SU-DHL-6 (cell line): ENCODE measurements around the gene FBXL13.

Experiments
- H2AFZ ChIP-seq: fragments of 200-600 bp; sonication (generic); 2 replicates; pipeline ENCODE4 v1.6.1; 2014; ENCODE audit warnings: low read depth, mild to moderate bottlenecking, moderate library complexity, mixed read lengths, antibody characterized with exemption, low read length; ENCODE audit not compliant: severe bottlenecking
- H3F3A ChIP-seq: fragments of 200-600 bp; shearing (Covaris generic); 2 replicates; pipeline ENCODE4 v1.6.0; 2016; ENCODE audit warnings: antibody characterized with exemption, mild to moderate bottlenecking; ENCODE audit not compliant: insufficient read depth
- H3K27ac ChIP-seq: fragments of 200-600 bp; sonication (generic); 2 replicates; pipeline ENCODE4 v1.5.1; 2016; ENCODE audit warnings: low read depth, mild to moderate bottlenecking, low read length, moderate library complexity, mixed read lengths
- H3K27me3 ChIP-seq: fragments of 200-600 bp; sonication (generic), shearing (Covaris generic); 2 replicates; pipeline ENCODE4 v1.6.0; 2014; ENCODE audit warnings: mild to moderate bottlenecking, low read length
- H3K36me3 ChIP-seq: fragments of 200-600 bp; sonication (generic); 2 replicates; pipeline ENCODE4 v1.6.1; 2014; ENCODE audit warnings: mild to moderate bottlenecking, low read length, mixed read lengths
- H3K4me2 ChIP-seq: fragments of 300-600, 200-600 bp; shearing (Covaris generic), sonication (generic); 2 replicates; pipeline ENCODE4 v1.6.0; 2014; ENCODE audit warnings: low read length, low read depth, mild to moderate bottlenecking; ENCODE audit not compliant: poor library complexity, severe bottlenecking
- H3K4me3 ChIP-seq: fragments of 200-600 bp; sonication (generic); 2 replicates; pipeline ENCODE4 v1.5.1; 2014; ENCODE audit warnings: antibody characterized with exemption, low read length, mild to moderate bottlenecking, mixed read lengths; ENCODE audit not compliant: insufficient read depth, poor library complexity, severe bottlenecking
- H3K79me2 ChIP-seq: fragments of 200-600 bp; sonication (generic); 2 replicates; pipeline ENCODE4 v1.6.1; 2014; ENCODE audit warnings: mild to moderate bottlenecking, low read length, moderate library complexity; ENCODE audit not compliant: insufficient read depth
- H3K9ac ChIP-seq: fragments of 200-600 bp; sonication (generic); 2 replicates; pipeline ENCODE4 v1.7.0; 2014; ENCODE audit warnings: mild to moderate bottlenecking, low read length
- H3K9me2 ChIP-seq: fragments of 200-600 bp; sonication (generic); replicated peaks from 2 replicates; pipeline ENCODE4 v1.6.1; 2014; ENCODE audit warnings: low read length; ENCODE audit not compliant: insufficient read depth
- H3K9me3 ChIP-seq: fragments of 200-600 bp; sonication (generic); 2 replicates; pipeline ENCODE4 v1.6.1; 2014; ENCODE audit warnings: low read length, mixed read lengths; ENCODE audit not compliant: insufficient read depth
- H4K20me1 ChIP-seq: fragments of 200-600 bp; sonication (generic); 2 replicates; pipeline ENCODE4 v1.6.1; 2014; ENCODE audit warnings: low read depth, mild to moderate bottlenecking, antibody characterized with exemption, low read length, moderate library complexity, mixed read lengths
- CTCF ChIP-seq: fragments of 200-600 bp; sonication (generic); IDR thresholded peaks from one replicate; pipeline ENCODE4 v1.5.1; 2017; ENCODE audit warnings: antibody characterized with exemption, mild to moderate bottlenecking, low read length, moderate library complexity; ENCODE audit not compliant: insufficient read depth, poor library complexity, severe bottlenecking
- EZH2phosphoT487 ChIP-seq: fragments of 200-600 bp; sonication (generic), shearing (Covaris generic); conservative IDR thresholded peaks from 2 replicates; pipeline ENCODE4 v1.6.1; 2018; ENCODE audit warnings: mild to moderate bottlenecking, antibody characterized with exemption, low read length, moderate library complexity, mixed read lengths

Gene FBXL13

GRCh38 chr7:103068414-103069403 is 5.9 kb downstream of the FBXL13 start:
- no peak overlapping the region for H3K4me2 ChIP-seq
- no peak overlapping the region for H2AFZ ChIP-seq
- H3K27ac ChIP-seq = no peak overlapping the region
- H3K79me2 ChIP-seq = no peaks in the 10 kb centered on the region
- no peak overlapping the region for H3K9ac ChIP-seq
- no peaks in the 10 kb centered on the region for H3K9me2 ChIP-seq
- TF ChIP-seq CTCF (no peak), EZH2phosphoT487 (no peak)
- H3K36me3 ChIP-seq = no peaks in the 10 kb centered on the region
- H3K27me3 ChIP-seq = no peaks in the 10 kb centered on the region
- no peak overlapping the region for H3K4me3 ChIP-seq
- H3F3A ChIP-seq = no peaks in the 10 kb centered on the region
- no peaks in the 10 kb centered on the region for H3K9me3 ChIP-seq
- no peaks in the 10 kb centered on the region for H4K20me1 ChIP-seq

GRCh38 chr7:103065667-103066066 is 8.9 kb downstream of the FBXL13 start:
- TF ChIP-seq EZH2phosphoT487 = no peak
- TF ChIP-seq CTCF = peak; percentile 81
- Histone ChIP-seq H3K36me3 (no peaks in the 10 kb centered on the region), H3K27ac (no peak overlapping the region), H3K4me3 (no peak overlapping the region), H3K9me2 (no peaks in the 10 kb centered on the region), H4K20me1 (no peaks in the 10 kb centered on the region), H3K9me3 (no peaks in the 10 kb centered on the region), H2AFZ (no peak overlapping the region), H3K27me3 (no peaks in the 10 kb centered on the region), H3K9ac (no peak overlapping the region), H3F3A (no peaks in the 10 kb centered on the region), H3K4me2 (no peak overlapping the region), H3K79me2 (no peaks in the 10 kb centered on the region)

- no peaks in the 10 kb centered on the region for H3F3A ChIP-seq
- TF ChIP-seq CTCF (no peak), EZH2phosphoT487 (no peak)
- no peak overlapping the region for H3K4me3 ChIP-seq
- no peaks in the 10 kb centered on the region for H3K9me3 ChIP-seq
- H3K27me3 ChIP-seq = no peaks in the 10 kb centered on the region
- H3K9ac ChIP-seq = no peak overlapping the region
- no peaks in the 10 kb centered on the region for H3K9me2 ChIP-seq
- no peak overlapping the region for H3K27ac ChIP-seq
- H3K79me2 ChIP-seq = no peaks in the 10 kb centered on the region
- no peak overlapping the region for H2AFZ ChIP-seq
- no peak overlapping the region for H3K4me2 ChIP-seq
- no peaks in the 10 kb centered on the region for H3K36me3 ChIP-seq
- H4K20me1 ChIP-seq = no peaks in the 10 kb centered on the region
Observed at GRCh38 chr7:103063895-103064294, 10.7 kb downstream of the FBXL13 start.
